Osteoblast (primary cell): ENCODE results near the gene COL17A1. TPM values are rescaled to one million over a fixed set of nuclear protein-coding genes. Genes with fewer than 3 reads are reported as not detected.

Experiments used
- DNase-seq: peaks from one replicate; pipeline ENCODE4 v3.0.0; 2011; ENCODE audit warnings: low spot score, mixed read lengths; ENCODE audit not compliant: insufficient read length; ENCODE audit errors: missing footprints
- H2AFZ ChIP-seq: 2 replicates; pipeline ENCODE4 v1.6.0; 2011; ENCODE audit warnings: mild to moderate bottlenecking, low read length
- H3K27ac ChIP-seq: 2 replicates; pipeline ENCODE4 v1.5.1; 2011; ENCODE audit warnings: mild to moderate bottlenecking, low read depth, low read length, moderate library complexity
- H3K27me3 ChIP-seq: 2 replicates; pipeline ENCODE4 v1.6.0; 2012; ENCODE audit warnings: mild to moderate bottlenecking, control low read depth, inconsistent platforms, low read length, moderate library complexity; ENCODE audit not compliant: insufficient read depth
- H3K36me3 ChIP-seq: 2 replicates; pipeline ENCODE4 v1.5.1; 2011; ENCODE audit warnings: mild to moderate bottlenecking, low read length, control low read depth, moderate library complexity; ENCODE audit not compliant: insufficient read depth
- H3K4me1 ChIP-seq: 2 replicates; pipeline ENCODE4 v1.5.1; 2011; ENCODE audit warnings: mild to moderate bottlenecking, low read length, control low read depth, moderate library complexity; ENCODE audit not compliant: insufficient read depth
- H3K4me2 ChIP-seq: 2 replicates; pipeline ENCODE4 v1.6.0; 2011; ENCODE audit warnings: mild to moderate bottlenecking, low read length; ENCODE audit not compliant: insufficient read depth
- H3K4me3 ChIP-seq: fragments of 200-600 bp; sonication (generic); 3 replicates; pipeline ENCODE4 v1.5.1; 2012; ENCODE audit warnings: mild to moderate bottlenecking, low read length, inconsistent platforms; ENCODE audit not compliant: insufficient read depth
- H3K79me2 ChIP-seq: 2 replicates; pipeline ENCODE4 v1.6.0; 2012; ENCODE audit warnings: mild to moderate bottlenecking, low read length, control low read depth, inconsistent platforms; ENCODE audit not compliant: insufficient read depth
- H3K9me3 ChIP-seq: 2 replicates; pipeline ENCODE4 v1.5.1; 2011; ENCODE audit warnings: low read depth, low read length, control low read depth
- H4K20me1 ChIP-seq: 2 replicates; pipeline ENCODE4 v1.6.0; 2012; ENCODE audit warnings: mild to moderate bottlenecking, low read length, control low read depth; ENCODE audit not compliant: insufficient read depth
- CTCF ChIP-seq: IDR thresholded peaks from 2 replicates; pipeline ENCODE4 v1.5.1; 2011; ENCODE audit warnings: mild to moderate bottlenecking, low read depth, low read length, moderate library complexity; ENCODE audit errors: extremely low read depth
- total RNA-seq: library from RNA; depleted of rRNA; stranded (reverse); fragments of >200 nt; gene quantifications from 2 replicates; pipeline ENCODE4 v1.2.3, GENCODE V29; 2012

COL17A1 gene
- total RNA-seq, 1 donor, result under 0.01 TPM

- H3K4me3 ChIP-seq, result no peak overlapping the region
- no peaks in the 10 kb centered on the region for H3K27me3 ChIP-seq
- H4K20me1 ChIP-seq, result peaks cover 3% of the 10 kb centered on the region
- no peak for TF ChIP-seq CTCF
- no peak for DNase-seq
- H3K4me2 ChIP-seq, result no peak overlapping the region
- H2AFZ ChIP-seq, result no peak overlapping the region
- H3K9me3 ChIP-seq, result no peaks in the 10 kb centered on the region
- H3K79me2 ChIP-seq, result no peaks in the 10 kb centered on the region
- H3K27ac ChIP-seq, result no peak overlapping the region
- no peaks in the 10 kb centered on the region for H3K36me3 ChIP-seq
- H3K4me1 ChIP-seq, result no peaks in the 10 kb centered on the region
Measured at GRCh38 chr10:104033401-104033930, 52.2 kb downstream of the COL17A1 start.

- no peak overlapping the region for H3K4me2 ChIP-seq
- H3K36me3 ChIP-seq, result no peaks in the 10 kb centered on the region
- TF ChIP-seq CTCF, result no peak
- no peak overlapping the region for H3K4me3 ChIP-seq
- H3K4me1 ChIP-seq, result no peaks in the 10 kb centered on the region
- no peaks in the 10 kb centered on the region for H3K27me3 ChIP-seq
- H3K9me3 ChIP-seq, result no peaks in the 10 kb centered on the region
- H2AFZ ChIP-seq, result no peak overlapping the region
- DNase-seq, result no peak
- H3K27ac ChIP-seq, result no peak overlapping the region
- no peaks in the 10 kb centered on the region for H3K79me2 ChIP-seq
- peaks cover 3% of the 10 kb centered on the region for H4K20me1 ChIP-seq
Measured at GRCh38 chr10:104032144-104032775, 53.4 kb downstream of the COL17A1 start.

GRCh38 chr10:104031631-104032030 is 54.0 kb downstream of the COL17A1 start:
- Histone ChIP-seq H3K4me3 (no peak overlapping the region), H3K27ac (no peak overlapping the region), H4K20me1 (peaks cover 3% of the 10 kb centered on the region), H3K27me3 (no peaks in the 10 kb centered on the region), H3K4me1 (no peaks in the 10 kb centered on the region), H3K4me2 (no peak overlapping the region), H3K36me3 (no peaks in the 10 kb centered on the region), H3K79me2 (no peaks in the 10 kb centered on the region), H3K9me3 (no peaks in the 10 kb centered on the region), H2AFZ (no peak overlapping the region)
- no peak for DNase-seq
- TF ChIP-seq CTCF, result no peak

GRCh38 chr10:104029521-104029860 is 56.2 kb downstream of the COL17A1 start:
- Histone ChIP-seq H3K4me3 (no peak overlapping the region), H3K9me3 (no peaks in the 10 kb centered on the region), H3K27ac (no peak overlapping the region), H4K20me1 (peaks cover 3% of the 10 kb centered on the region), H3K79me2 (no peaks in the 10 kb centered on the region), H3K36me3 (peaks cover 15% of the 10 kb centered on the region), H3K4me1 (no peaks in the 10 kb centered on the region), H2AFZ (no peak overlapping the region), H3K4me2 (no peak overlapping the region), H3K27me3 (no peaks in the 10 kb centered on the region)
- no peak for TF ChIP-seq CTCF
- no peak for DNase-seq
